HG03175 (cell line): ENCODE results near the gene CLTB.
"Not testable (repeated sequence)": the region's sequence is repeated elsewhere in the genome, so short reads cannot be mapped to it uniquely, and the experiment has no call there.

Experiments
- ATAC-seq: cut with Tn5 transposase; IDR thresholded peaks from one replicate; pipeline ENCODE4 v1.9.1; 2021; ENCODE audit warnings: mild to moderate bottlenecking, moderate library complexity; ENCODE audit not compliant: unreplicated experiment

The CLTB gene

DNA sequence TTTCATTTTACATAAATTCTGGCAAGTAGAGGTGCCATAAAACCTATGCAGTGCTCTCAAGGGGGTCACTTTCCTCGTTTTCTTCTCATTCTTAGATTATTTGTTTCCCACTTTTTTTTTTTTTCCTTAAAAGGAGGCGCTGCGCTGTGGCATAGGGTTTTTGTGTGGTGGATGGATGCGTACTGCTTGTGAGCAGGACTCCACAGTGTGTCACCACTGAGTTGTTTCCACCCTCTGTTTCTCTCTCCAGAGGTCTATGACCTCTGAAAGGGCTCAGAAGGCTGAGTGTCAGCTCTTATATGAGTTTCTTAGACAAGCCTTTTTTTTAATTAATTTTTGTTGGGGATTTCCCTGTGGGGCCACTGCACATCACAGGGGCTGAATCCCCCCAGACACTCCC, 13.6 kb upstream of the CLTB start:
- ATAC-seq = no peak

DNA sequence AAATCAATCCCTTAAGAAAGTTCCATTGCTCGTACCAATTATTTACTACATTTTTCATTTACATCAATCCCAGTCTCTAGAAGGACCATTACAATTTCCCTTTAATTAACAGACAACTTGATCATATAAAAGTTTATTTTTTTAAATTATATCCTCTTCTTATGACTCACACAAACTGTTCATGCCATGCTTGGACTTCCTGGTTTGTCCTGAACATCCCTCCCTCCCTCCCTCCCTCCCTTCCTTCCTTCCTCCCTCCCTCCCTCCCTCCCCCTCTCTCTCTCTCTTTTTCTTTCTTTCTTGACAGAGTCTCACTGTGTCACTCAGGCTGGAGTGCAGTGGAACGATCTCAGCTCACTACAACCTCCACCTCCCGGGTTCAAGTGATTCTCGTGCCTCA, 11.6 kb upstream of the CLTB start:
- no peak for ATAC-seq

GRCh38 chr5:176426876-176427275, 10.5 kb upstream of the CLTB start:
- no peak for ATAC-seq

- ATAC-seq = no peak
Measured at GRCh38 chr5:176425791-176426190, 9.5 kb upstream of the CLTB start.

DNA sequence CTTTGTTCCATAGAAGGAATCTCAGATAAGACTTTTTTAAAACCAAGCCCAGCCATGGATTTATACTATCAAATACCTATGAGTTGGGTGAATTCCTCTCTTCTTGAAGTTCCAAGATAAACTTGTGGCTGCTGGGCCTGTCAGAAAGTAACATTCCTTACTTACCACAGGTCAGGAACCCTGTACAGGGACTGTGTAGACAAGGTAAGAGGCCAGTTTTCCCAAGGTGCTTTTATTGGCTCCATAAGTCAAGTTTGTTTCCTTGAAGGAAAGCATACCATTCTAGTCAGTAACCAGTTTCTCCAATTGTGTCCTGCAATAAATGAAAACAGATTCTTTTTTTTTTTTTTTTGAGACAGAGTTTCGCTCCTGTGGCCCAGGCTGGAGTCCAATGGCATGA, 8.8 kb upstream of the CLTB start:
- ATAC-seq = no peak

GRCh38 chr5:176424181-176424580, 7.8 kb upstream of the CLTB start:
- ATAC-seq = no peak

DNA sequence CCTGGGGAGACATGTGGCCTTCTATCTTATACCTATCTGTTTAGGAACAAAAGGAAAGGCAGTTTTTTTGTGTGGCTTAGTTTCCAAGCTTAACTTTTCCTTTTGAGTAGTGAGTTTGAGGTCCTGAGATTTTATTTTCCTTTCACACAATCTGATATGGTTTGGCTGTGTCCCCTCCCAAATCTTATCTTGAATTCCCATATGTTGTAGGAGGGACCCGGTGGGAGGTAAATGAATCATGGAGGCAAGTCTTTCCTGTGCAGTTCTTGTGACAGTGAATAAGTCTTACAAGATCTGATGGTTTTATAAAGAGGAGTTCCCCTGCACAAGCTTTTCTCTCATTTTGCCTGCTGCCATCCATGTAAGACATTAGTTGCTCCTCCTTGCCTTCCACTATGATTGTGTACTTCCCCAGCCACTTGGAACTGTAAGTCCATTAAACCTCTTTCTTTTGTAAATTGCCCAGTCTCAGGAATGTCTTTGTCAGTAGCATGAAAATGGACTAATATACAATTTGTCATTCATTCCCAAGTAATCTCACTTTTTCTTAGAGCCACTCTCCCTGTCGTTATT, 4.7 kb upstream of the CLTB start:
- no peak for ATAC-seq

DNA sequence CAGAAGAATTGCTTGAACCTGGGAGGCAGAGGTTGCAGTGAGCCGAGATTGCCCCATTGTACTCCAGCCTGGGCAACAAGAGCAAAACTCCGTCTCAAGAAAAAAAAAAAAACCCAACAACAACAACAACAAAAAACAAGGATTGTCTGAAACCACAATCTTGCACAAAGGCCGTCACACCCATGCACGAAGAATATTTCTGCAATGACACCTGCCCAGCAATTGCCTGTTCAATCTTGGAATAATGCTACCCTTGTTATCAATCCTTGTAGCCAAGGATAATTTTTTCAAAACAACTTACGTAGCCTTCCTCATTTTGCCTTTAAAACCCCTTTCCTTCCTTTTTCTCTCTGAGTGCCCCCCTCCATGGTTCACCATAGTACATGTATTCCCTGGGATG, 3.7 kb upstream of the CLTB start:
- ATAC-seq = no peak

DNA sequence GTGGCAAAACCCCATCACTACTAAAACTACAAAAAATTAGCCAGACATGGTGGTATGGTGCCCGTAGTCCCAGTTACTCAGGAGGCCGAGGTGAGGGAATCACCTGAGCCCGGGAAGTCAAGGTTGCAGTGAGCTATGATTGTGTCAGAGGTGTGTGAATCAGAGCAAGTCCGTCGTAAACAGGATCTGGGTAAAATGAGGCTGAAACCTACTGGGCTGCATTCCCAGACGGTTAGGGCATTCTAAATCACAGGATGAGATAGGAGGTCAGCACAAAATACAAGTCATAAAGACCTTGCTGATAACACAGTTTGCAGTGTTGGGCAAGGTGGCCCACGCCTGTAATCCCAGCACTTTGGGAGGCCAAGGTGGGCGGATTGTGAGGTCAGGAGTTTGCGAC, 1.9 kb upstream of the CLTB start:
- ATAC-seq = no peak

GRCh38 chr5:176416965-176417364, 626 bp upstream of the CLTB start:
- ATAC-seq = no peak

DNA sequence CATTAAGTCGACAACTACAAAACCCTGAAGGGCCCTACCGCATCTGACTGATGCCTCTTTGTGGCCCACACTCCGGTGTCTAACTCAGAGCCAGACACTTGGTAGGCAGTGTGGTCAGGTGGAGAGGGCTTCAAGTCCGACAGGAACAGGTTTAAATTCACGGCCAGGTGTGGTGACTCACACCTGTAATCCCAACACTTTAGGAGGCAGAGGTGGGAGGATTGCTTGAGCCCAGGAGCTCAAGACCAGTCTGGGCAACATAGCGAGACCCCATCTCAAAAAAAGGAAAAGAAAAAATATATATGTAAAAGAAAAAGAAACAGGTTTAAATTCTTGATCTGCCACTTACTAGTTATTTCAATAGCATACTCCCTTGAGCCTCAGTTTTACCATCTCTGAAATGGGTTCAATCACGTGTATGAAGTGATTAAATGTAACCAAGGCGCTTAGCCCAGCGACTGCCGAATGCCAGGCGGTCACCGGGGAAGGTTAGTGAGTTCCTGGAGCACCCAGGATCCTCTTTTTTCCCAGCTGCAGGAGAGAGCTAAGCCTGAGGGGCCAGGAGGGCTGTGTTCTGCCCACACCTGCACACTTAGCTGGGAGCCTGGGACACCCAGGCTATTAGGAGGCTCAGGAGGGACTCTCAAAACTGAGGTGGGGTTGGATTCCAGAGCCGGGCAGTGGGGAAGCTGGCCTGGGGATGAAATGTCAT, 943 bp downstream of the CLTB start:
- no peak for ATAC-seq

- no peak for ATAC-seq
Measured at GRCh38 chr5:176414704-176415103, 1.6 kb downstream of the CLTB start.

DNA sequence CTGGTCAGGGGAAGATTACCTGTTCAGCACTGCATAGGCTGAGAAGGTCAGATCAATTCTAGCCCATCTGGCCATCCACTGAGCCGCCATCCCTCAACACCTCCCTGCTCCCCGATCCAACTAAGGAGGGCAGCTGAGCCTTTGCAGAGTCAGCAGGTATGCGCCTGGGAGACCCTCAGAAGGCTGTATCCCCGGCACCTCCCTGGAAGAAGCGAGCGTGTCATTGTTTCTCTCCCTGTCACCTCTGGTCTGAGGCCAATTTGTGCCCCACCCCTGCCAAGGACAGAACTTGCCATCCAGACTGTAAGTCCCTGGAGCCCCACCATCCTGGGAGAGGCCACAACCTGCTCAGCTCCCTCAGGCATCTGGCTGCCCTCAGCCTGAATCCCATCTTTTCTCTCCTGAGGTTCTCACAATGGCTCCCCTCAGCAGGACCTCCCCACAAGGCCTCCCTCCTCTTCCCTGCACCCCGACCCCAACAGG, 2.6 kb downstream of the CLTB start:
- no peak for ATAC-seq

DNA sequence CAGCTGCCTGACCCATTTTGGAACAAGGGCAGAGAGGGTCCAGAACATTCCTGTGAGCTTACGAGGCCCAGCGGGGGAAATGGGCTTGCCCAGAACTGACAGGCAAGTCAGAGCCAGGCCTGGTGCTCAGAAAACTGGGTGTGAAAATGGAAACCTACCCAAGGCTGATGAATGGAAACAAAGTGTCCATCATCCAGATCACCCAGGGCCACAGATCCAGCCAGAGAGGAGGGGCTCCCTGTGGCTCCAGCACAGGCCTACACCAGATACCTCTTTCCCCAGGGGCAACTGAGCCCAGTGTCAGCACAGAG, 3.1 kb downstream of the CLTB start:
- ATAC-seq = no peak

DNA sequence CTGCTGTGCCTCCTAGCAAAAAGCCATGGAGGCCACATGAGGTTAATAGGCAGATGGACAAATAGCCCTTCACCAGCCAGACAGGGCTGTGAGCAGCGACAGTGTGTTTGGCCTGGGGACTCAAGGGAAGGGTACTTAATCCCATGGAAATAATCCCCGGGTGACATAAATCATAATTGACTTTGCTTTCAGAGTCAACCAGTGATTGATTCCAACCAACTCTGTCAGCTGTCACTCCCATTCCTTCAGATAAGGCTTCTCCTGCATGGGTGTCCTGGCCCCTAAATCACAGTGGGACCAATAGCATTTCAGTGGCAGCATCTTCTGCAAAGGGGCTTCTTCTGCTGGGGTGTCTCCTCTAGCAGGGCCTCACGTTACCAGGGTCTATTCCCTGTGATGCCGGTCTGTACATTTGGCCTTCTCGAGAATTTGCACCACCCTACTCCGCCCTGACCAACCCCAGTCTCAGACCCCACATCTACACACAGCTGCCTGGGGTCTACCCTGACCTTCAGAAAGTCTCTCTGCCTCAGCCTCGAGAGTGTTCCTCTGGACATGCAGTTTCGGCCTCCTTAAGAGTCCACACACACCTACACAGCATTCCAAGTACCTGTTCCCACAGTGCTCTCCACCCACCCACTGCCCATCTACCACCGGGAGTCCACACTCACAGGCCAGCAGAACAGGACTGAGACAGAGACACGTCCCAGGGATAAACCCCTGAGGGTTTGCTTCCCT, 3.7 kb downstream of the CLTB start:
- no peak for ATAC-seq

GRCh38 chr5:176410486-176411180, 5.7 kb downstream of the CLTB start:
- ATAC-seq = no peak

DNA sequence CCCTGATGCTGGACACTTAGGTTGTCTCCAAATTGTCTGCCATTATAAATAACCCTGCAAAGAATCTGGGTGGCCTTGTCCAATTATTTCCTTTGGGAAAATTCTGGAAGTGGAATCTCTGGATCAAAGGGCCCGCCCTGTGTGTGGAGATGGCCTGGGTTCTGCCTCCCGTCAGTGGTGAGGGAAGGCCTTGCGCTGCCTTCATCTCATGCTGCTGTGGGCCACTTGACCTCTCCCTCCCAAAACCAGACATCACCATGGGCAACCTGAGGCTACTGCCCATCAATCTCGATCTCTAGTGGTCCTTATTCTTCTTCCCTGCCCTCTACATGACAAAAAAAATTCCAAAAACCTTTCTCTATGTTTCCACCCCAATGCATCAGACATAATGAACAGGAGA, 6.6 kb downstream of the CLTB start:
- no peak for ATAC-seq

DNA sequence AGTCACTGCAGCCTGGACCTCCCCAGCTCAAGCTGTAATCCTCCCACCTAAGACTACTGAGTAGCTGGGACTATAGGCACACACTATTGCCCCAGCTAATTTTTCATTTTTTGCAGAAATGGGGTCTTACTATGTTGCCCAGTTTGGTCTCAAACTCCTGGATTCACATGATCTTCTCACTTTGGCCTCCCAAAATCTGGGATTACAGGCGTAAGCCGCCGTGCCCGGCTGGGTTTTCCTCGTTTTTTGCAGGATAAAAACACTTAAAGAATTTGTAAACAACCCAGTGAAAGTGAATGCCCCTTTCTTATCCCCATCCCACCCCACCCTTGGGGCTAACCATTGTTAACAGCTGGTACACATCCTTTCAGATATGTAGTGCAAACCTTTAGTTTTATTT, 7.7 kb downstream of the CLTB start:
- ATAC-seq = no peak

- ATAC-seq = not testable (repeated sequence)
Measured at GRCh38 chr5:176408252-176408573, 8.1 kb downstream of the CLTB start.

GRCh38 chr5:176407456-176408251, 8.7 kb downstream of the CLTB start:
- no peak for ATAC-seq

GRCh38 chr5:176406436-176407052, 9.8 kb downstream of the CLTB start:
- ATAC-seq = no peak
